H1 (cell line): ENCODE data around the gene CEMP1.

ENCODE experiments used
- BCL11A ChIP-seq, 2 experiments: IDR thresholded peaks; one replicate each; pipeline ENCODE4 v1.6.1; 2011; ENCODE audit warnings: low read depth in 2 of 2, low read length in 2 of 2, mild to moderate bottlenecking in 2 of 2
- CHD2 ChIP-seq: IDR thresholded peaks from 2 replicates; pipeline ENCODE4 v1.6.1; 2012; ENCODE audit warnings: low read length, improper control_type of control experiment
- CREB1 ChIP-seq: IDR thresholded peaks from 2 replicates; pipeline ENCODE4 v1.6.1; 2012; ENCODE audit warnings: inconsistent platforms
- CTCF ChIP-seq, 3 experiments: IDR thresholded peaks; 1 replicate in 2 of 3; 2 replicates in 1 of 3; pipeline versions ENCODE4 v1.5.1 to v1.6.1; 2011; ENCODE audit warnings: low read length in 3 of 3, mild to moderate bottlenecking in 3 of 3, inconsistent platforms in 2 of 3, low read depth in 1 of 3, moderate library complexity in 1 of 3; ENCODE audit not compliant: insufficient read depth in 1 of 3; ENCODE audit errors: control extremely low read depth in 1 of 3
- EP300 ChIP-seq, 2 experiments: IDR thresholded peaks; 1 replicate in 1 of 2; 2 replicates in 1 of 2; pipeline ENCODE4 v1.6.1; 2011 to 2012; ENCODE audit warnings: low read depth in 2 of 2, low read length in 2 of 2, mild to moderate bottlenecking in 2 of 2, borderline replicate concordance in 1 of 2, inconsistent platforms in 1 of 2, moderate library complexity in 1 of 2
- MAFK ChIP-seq: IDR thresholded peaks from 2 replicates; pipeline ENCODE4 v1.6.1; 2012; ENCODE audit warnings: low read depth, mild to moderate bottlenecking, improper control_type of control experiment, low read length
- POLR2A ChIP-seq, 2 experiments: IDR thresholded peaks; 1 replicate in 1 of 2; 2 replicates in 1 of 2; pipeline ENCODE4 v1.6.1; 2011; ENCODE audit warnings: low read depth in 2 of 2, low read length in 2 of 2, mild to moderate bottlenecking in 2 of 2; ENCODE audit errors: control extremely low read depth in 1 of 2
- RBBP5 ChIP-seq: IDR thresholded peaks from 2 replicates; pipeline ENCODE4 v1.7.1; 2012; ENCODE audit warnings: low read depth, mild to moderate bottlenecking, inconsistent platforms, low read length, moderate library complexity, borderline replicate concordance
- YY1 ChIP-seq: IDR thresholded peaks from 2 replicates; pipeline ENCODE4 v1.6.1; 2011; ENCODE audit warnings: low read depth, mild to moderate bottlenecking, low read length

GRCh38 chr16:2480948-2481347 lies 50.3 kb downstream of the CEMP1 start:
- no peak for TF ChIP-seq POLR2A (IDR thresholded peaks at IDR 0.05; ENCODE audit: control extremely low read depth in 1 of 2, low read depth in 2 of 2, low read length in 2 of 2)
- no peak for TF ChIP-seq CTCF (IDR thresholded peaks at IDR 0.05; ENCODE audit: control extremely low read depth in 1 of 3, insufficient read depth in 1 of 3, low read depth in 1 of 3, low read length in 3 of 3)
- no peak for TF ChIP-seq CREB1
- TF ChIP-seq MAFK = no peak
- TF ChIP-seq CHD2 = no peak
- no peak for TF ChIP-seq EP300 (IDR thresholded peaks at IDR 0.05; ENCODE audit: borderline replicate concordance in 1 of 2, low read depth in 2 of 2, low read length in 2 of 2)
- TF ChIP-seq BCL11A (IDR thresholded peaks at IDR 0.05; ENCODE audit: low read depth in 2 of 2, low read length in 2 of 2) = no peak
- TF ChIP-seq YY1 = no peak
- TF ChIP-seq RBBP5 = no peak
